ENCODE measurements around the gene ADAD2. TPM values are rescaled to one million over a fixed set of nuclear protein-coding genes. Genes with fewer than 3 reads are reported as not detected.

ADAD2 gene
- total and polyA plus RNA-seq, 2 donors (not counting 1 experiment from before 2014, with no cell fraction given) = 0.06 TPM; not detected in 1

DNA sequence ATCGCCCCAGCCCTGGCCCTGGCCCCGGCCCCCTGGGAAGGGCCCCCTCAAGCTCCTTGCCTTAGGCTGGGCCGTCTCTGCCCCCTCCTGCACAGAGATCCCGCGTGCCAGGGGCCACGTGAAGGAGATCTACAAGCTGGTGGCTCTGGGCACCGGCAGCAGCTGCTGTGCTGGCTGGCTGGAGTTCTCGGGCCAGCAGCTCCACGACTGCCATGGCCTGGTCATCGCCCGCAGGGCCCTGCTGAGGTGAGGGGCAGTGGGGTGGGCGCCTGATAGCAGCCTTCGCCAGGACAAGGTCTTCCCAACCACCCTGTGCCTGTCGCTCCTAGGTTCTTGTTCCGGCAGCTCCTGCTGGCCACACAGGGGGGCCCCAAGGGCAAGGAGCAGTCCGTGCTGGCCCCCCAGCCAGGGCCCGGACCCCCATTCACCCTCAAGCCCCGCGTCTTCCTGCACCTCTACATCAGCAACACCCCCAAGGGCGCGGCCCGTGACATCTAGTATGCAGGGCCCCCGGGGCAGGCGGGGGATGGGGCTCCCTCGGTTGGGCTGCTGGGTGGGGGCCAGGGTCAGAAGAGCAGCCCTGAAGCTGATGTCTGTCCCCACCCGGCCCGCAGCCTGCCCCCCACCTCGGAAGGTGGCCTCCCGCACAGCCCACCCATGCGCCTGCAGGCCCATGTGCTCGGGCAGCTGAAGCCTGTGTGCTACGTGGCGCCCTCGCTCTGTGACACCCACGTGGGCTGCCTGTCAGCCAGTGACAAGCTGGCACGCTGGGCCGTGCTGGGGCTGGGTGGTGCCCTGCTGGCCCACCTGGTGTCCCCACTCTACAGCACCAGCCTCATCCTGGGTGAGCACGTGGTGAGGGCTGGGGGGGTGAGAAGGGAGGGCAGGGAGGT lies 4.5 kb downstream of the ADAD2 start:
- Mint-ChIP-seq H3K4me3 (no peak overlapping the region), H3K9me3 (ENCODE audit: insufficient read depth) (no peaks in the 10 kb centered on the region), H3K4me1 (peaks cover 14% of the 10 kb centered on the region), H3K27me3 (peaks cover 3% of the 10 kb centered on the region), H3K27ac (no peak overlapping the region)
- intact Hi-C loops (cut with micrococcal nuclease) = no loop called here
- POLR2A ChIA-PET = no interaction called here
- CTCF ChIA-PET = interaction anchor here (0.7 to 1.0 kb wide), 2 partner anchors 8 to 311 kb away, joined by 3 to 4 read pairs; partner anchors contain the start of gene TAF1C
- Histone ChIP-seq H3K4me2 (replicated peaks; ENCODE audit: low read depth, low read length, poor library complexity, severe bottlenecking) (peak overlapping the region; percentile 75), H3K79me2 (ENCODE audit: control insufficient read depth, insufficient read depth, low read length) (no peaks in the 10 kb centered on the region), H3K9ac (ENCODE audit: low read length) (no peak overlapping the region), H3K27me3 (replicated peaks in 1 of 4; ENCODE audit: control extremely low read depth in 1 of 4, control insufficient read depth in 3 of 4, insufficient read depth in 4 of 4, low read length in 3 of 4) (peaks cover 0 to 4% (median 0%) of the 10 kb centered on the region in 4 experiments), H3K36me3 (replicated peaks in 1 of 2; ENCODE audit: control extremely low read depth in 1 of 2, control insufficient read depth in 1 of 2, extremely low read depth in 1 of 2, insufficient read depth in 2 of 2, low read length in 1 of 2) (no peaks in the 10 kb centered on the region), H4K20me1 (ENCODE audit: control insufficient read depth, insufficient read depth, low read length, poor library complexity, severe bottlenecking) (no peaks in the 10 kb centered on the region), H3K4me3 (ENCODE audit: control extremely low read depth in 1 of 5, extremely low read depth in 1 of 5, insufficient read depth in 1 of 5, low read depth in 2 of 5, low read length in 4 of 5) (no peak overlapping the region), H3K9me3 (ENCODE audit: control extremely low read depth in 1 of 3, control insufficient read depth in 2 of 3, insufficient read depth in 1 of 3, low read length in 2 of 3) (no peaks in the 10 kb centered on the region), H3K4me1 (ENCODE audit: control insufficient read depth in 2 of 2, insufficient read depth in 2 of 2, low read length in 2 of 2) (peaks cover 12 to 13% of the 10 kb centered on the region in 2 donors), H3K27ac (ENCODE audit: low read length in 2 of 2) (no peak overlapping the region), H2AFZ (ENCODE audit: insufficient read depth, low read depth, low read length, poor library complexity, severe bottlenecking) (no peak overlapping the region)
- TF ChIP-seq EZH2 (IDR thresholded peaks at IDR 0.05; ENCODE audit: borderline replicate concordance, insufficient read depth, low read depth, low read length, poor library complexity, severe bottlenecking) = no peak
- TF ChIP-seq, protein P1, sequence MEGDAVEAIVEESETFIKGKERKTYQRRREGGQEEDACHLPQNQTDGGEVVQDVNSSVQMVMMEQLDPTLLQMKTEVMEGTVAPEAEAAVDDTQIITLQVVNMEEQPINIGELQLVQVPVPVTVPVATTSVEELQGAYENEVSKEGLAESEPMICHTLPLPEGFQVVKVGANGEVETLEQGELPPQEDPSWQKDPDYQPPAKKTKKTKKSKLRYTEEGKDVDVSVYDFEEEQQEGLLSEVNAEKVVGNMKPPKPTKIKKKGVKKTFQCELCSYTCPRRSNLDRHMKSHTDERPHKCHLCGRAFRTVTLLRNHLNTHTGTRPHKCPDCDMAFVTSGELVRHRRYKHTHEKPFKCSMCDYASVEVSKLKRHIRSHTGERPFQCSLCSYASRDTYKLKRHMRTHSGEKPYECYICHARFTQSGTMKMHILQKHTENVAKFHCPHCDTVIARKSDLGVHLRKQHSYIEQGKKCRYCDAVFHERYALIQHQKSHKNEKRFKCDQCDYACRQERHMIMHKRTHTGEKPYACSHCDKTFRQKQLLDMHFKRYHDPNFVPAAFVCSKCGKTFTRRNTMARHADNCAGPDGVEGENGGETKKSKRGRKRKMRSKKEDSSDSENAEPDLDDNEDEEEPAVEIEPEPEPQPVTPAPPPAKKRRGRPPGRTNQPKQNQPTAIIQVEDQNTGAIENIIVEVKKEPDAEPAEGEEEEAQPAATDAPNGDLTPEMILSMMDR (IDR thresholded peaks at IDR 0.05) = no peak
- ATAC-seq (ENCODE audit: low read depth) = no peak
- peak; percentile 14 for DNase-seq
- 88% methylated on average over 29 of the region's 38 CpGs for WGBS (ENCODE audit: insufficient coverage)

GRCh38 chr16:84196101-84196500 lies 5.1 kb downstream of the ADAD2 start:
- no peak overlapping the region for H3K4me3 Mint-ChIP-seq
- intact Hi-C loops (cut with micrococcal nuclease) = no loop called here
- POLR2A ChIA-PET = no interaction called here
- no peak overlapping the region for H2AFZ ChIP-seq (ENCODE audit: insufficient read depth, low read depth, low read length, poor library complexity, severe bottlenecking)
- 95% methylated on average over 12 of the region's 16 CpGs for WGBS (ENCODE audit: insufficient coverage)
- no peaks in the 10 kb centered on the region for H3K79me2 ChIP-seq (ENCODE audit: control insufficient read depth, insufficient read depth, low read length)
- no peak overlapping the region for H3K27ac Mint-ChIP-seq
- peaks cover 14% of the 10 kb centered on the region for H3K4me1 Mint-ChIP-seq
- H3K4me2 ChIP-seq (replicated peaks; ENCODE audit: low read depth, low read length, poor library complexity, severe bottlenecking) = no peak overlapping the region
- peaks cover 0 to 4% (median 0%) of the 10 kb centered on the region in 4 experiments for H3K27me3 ChIP-seq (replicated peaks in 1 of 4; ENCODE audit: control extremely low read depth in 1 of 4, control insufficient read depth in 3 of 4, insufficient read depth in 4 of 4, low read length in 3 of 4)
- TF ChIP-seq EZH2 (IDR thresholded peaks at IDR 0.05; ENCODE audit: borderline replicate concordance, insufficient read depth, low read depth, low read length, poor library complexity, severe bottlenecking) = no peak
- TF ChIP-seq, protein P1 (IDR thresholded peaks at IDR 0.05) = no peak
- H3K4me3 ChIP-seq (ENCODE audit: control extremely low read depth in 1 of 5, extremely low read depth in 1 of 5, insufficient read depth in 1 of 5, low read depth in 2 of 5, low read length in 4 of 5) = no peak overlapping the region
- CTCF ChIA-PET = interaction anchor here (1.0 to 1.6 kb wide), 2 partner anchors 9 to 14 kb away, joined by 3 to 4 read pairs; partner anchors contain the start of gene TAF1C
- no peak overlapping the region for H3K27ac ChIP-seq (ENCODE audit: low read length in 2 of 2)
- H4K20me1 ChIP-seq (ENCODE audit: control insufficient read depth, insufficient read depth, low read length, poor library complexity, severe bottlenecking) = no peaks in the 10 kb centered on the region
- peaks cover 12 to 13% of the 10 kb centered on the region in 2 donors for H3K4me1 ChIP-seq (ENCODE audit: control insufficient read depth in 2 of 2, insufficient read depth in 2 of 2, low read length in 2 of 2)
- DNase-seq (peak; percentile 9), ATAC-seq (ENCODE audit: low read depth) (no peak)
- H3K36me3 ChIP-seq (replicated peaks in 1 of 2; ENCODE audit: control extremely low read depth in 1 of 2, control insufficient read depth in 1 of 2, extremely low read depth in 1 of 2, insufficient read depth in 2 of 2, low read length in 1 of 2) = no peaks in the 10 kb centered on the region
- H3K9ac ChIP-seq (ENCODE audit: low read length) = no peak overlapping the region
- H3K27me3 Mint-ChIP-seq = peaks cover 3% of the 10 kb centered on the region
- H3K9me3 Mint-ChIP-seq (ENCODE audit: insufficient read depth) = no peaks in the 10 kb centered on the region
- H3K9me3 ChIP-seq (ENCODE audit: control extremely low read depth in 1 of 3, control insufficient read depth in 2 of 3, insufficient read depth in 1 of 3, low read length in 2 of 3) = no peaks in the 10 kb centered on the region
